Neuronal stem cell (in vitro differentiated cells): ENCODE results near the gene MTNR1A. TPM values are rescaled to one million over a fixed set of nuclear protein-coding genes. Genes with fewer than 3 reads are reported as not detected.

Experiments used
- DNase-seq: peaks from one replicate; pipeline ENCODE4 v3.0.0-alpha.2; 2013; ENCODE audit warnings: low spot score
- H2AFZ ChIP-seq: one replicate; pipeline ENCODE4 v1.6.1; 2013; ENCODE audit warnings: mild to moderate bottlenecking, low read length, inconsistent platforms
- H2AK5ac ChIP-seq: 2 replicates; pipeline ENCODE4 v1.6.1; 2013; ENCODE audit warnings: low read depth, mild to moderate bottlenecking, inconsistent platforms, low read length, moderate library complexity, mixed read lengths
- H2BK120ac ChIP-seq: 2 replicates; pipeline ENCODE4 v1.6.1; 2013; ENCODE audit warnings: low read depth, mild to moderate bottlenecking, inconsistent platforms, low read length, moderate library complexity, mixed read lengths
- H2BK12ac ChIP-seq: one replicate; pipeline ENCODE4 v1.6.1; 2013; ENCODE audit warnings: low read length, inconsistent platforms
- H2BK15ac ChIP-seq: 2 replicates; pipeline ENCODE4 v1.6.1; 2013; ENCODE audit warnings: mild to moderate bottlenecking, low read length, inconsistent platforms, mixed read lengths
- H2BK5ac ChIP-seq: one replicate; pipeline ENCODE4 v1.6.1; 2013; ENCODE audit warnings: inconsistent platforms, mild to moderate bottlenecking, low read length, moderate library complexity
- H3K14ac ChIP-seq: one replicate; pipeline ENCODE4 v1.6.1; 2013; ENCODE audit warnings: low read length, inconsistent platforms
- H3K18ac ChIP-seq: 2 replicates; pipeline ENCODE4 v1.6.1; 2013; ENCODE audit warnings: low read length, inconsistent platforms
- H3K23ac ChIP-seq: 2 replicates; pipeline ENCODE4 v1.6.1; 2013; ENCODE audit warnings: low read depth, mild to moderate bottlenecking, mixed read lengths, low read length, inconsistent platforms; ENCODE audit not compliant: poor library complexity
- H3K27ac ChIP-seq: replicated peaks from 3 replicates; pipeline ENCODE4 v1.5.1; 2013; ENCODE audit warnings: low read length, inconsistent platforms
- H3K27me3 ChIP-seq, 3 experiments: 2 replicates each; pipeline ENCODE4 v1.6.1; 2013; ENCODE audit warnings: low read length in 3 of 3, mild to moderate bottlenecking in 2 of 3, inconsistent platforms in 1 of 3, low read depth in 1 of 3, mixed read lengths in 1 of 3, moderate library complexity in 1 of 3; ENCODE audit not compliant: control insufficient read depth in 3 of 3, insufficient read depth in 3 of 3
- H3K36me3 ChIP-seq, 2 donors: replicated peaks in 1 of 2; 2 replicates each; pipeline ENCODE4 v1.6.1; 2013; ENCODE audit warnings: low read length in 2 of 2; ENCODE audit not compliant: control insufficient read depth in 2 of 2, insufficient read depth in 2 of 2
- H3K4ac ChIP-seq: 2 replicates; pipeline ENCODE4 v1.6.1; 2013; ENCODE audit warnings: inconsistent platforms, mild to moderate bottlenecking, low read length, moderate library complexity
- H3K4me1 ChIP-seq, 2 donors: 1 replicate in 1 of 2; 2 replicates in 1 of 2; pipeline ENCODE4 v1.6.1; 2013; ENCODE audit warnings: low read length in 2 of 2, low read depth in 1 of 2; ENCODE audit not compliant: control insufficient read depth in 2 of 2, insufficient read depth in 1 of 2
- H3K4me2 ChIP-seq: one replicate; pipeline ENCODE4 v1.6.1; 2013; ENCODE audit warnings: mild to moderate bottlenecking, low read length, inconsistent platforms; ENCODE audit not compliant: insufficient read depth, poor library complexity, severe bottlenecking
- H3K4me3 ChIP-seq, 2 donors: 2 replicates each; pipeline ENCODE4 v1.5.1; 2013; ENCODE audit warnings: low read length in 2 of 2, mild to moderate bottlenecking in 2 of 2, inconsistent platforms in 1 of 2, moderate library complexity in 1 of 2
- H3K79me1 ChIP-seq: one replicate; pipeline ENCODE4 v1.6.1; 2013; ENCODE audit warnings: low read depth, mild to moderate bottlenecking, inconsistent platforms, low read length, moderate library complexity
- H3K9ac ChIP-seq: one replicate; pipeline ENCODE4 v1.6.1; 2013; ENCODE audit warnings: mild to moderate bottlenecking, low read depth, low read length, inconsistent platforms; ENCODE audit not compliant: poor library complexity
- H3K9me3 ChIP-seq, 2 donors: replicated peaks in 1 of 2; 2 replicates each; pipeline versions ENCODE3 to v1.6.1; 2013; ENCODE audit warnings: low read length in 2 of 2, mild to moderate bottlenecking in 2 of 2, inconsistent platforms in 1 of 2, low read depth in 1 of 2, mixed read lengths in 1 of 2, moderate library complexity in 1 of 2; ENCODE audit not compliant: control insufficient read depth in 2 of 2, insufficient read depth in 1 of 2
- H4K8ac ChIP-seq: one replicate; pipeline ENCODE4 v1.6.1; 2013; ENCODE audit warnings: low read depth, mild to moderate bottlenecking, inconsistent platforms, low read length, moderate library complexity
- H4K91ac ChIP-seq: one replicate; pipeline ENCODE4 v1.6.1; 2013; ENCODE audit warnings: low read length, low read depth, mild to moderate bottlenecking, inconsistent platforms; ENCODE audit not compliant: poor library complexity
- WGBS, 2 donors: extraction: QIAGEN DNeasy Blood & Tissue Kit; methylation state at CpG; one replicate each; pipeline ENCODE4 v1.1.7; 2013; ENCODE audit warnings: missing lambda C conversion rate in 2 of 2, mixed read lengths in 1 of 2; ENCODE audit not compliant: insufficient read length in 2 of 2, insufficient replicate concordance in 1 of 2; ENCODE audit errors: extremely low coverage in 2 of 2; 5-methylcytosine and 5-hydroxymethylcytosine counted together
- small RNA-seq: library from polyadenylated mRNA; stranded (forward); fragments of <200 nt; extraction: miRNeasy Mini kit (QIAGEN cat#:217004); gene quantifications from one replicate; pipeline ENCODE3, GENCODE V24; 2013; ENCODE audit not compliant: insufficient read depth

Gene MTNR1A

DNA sequence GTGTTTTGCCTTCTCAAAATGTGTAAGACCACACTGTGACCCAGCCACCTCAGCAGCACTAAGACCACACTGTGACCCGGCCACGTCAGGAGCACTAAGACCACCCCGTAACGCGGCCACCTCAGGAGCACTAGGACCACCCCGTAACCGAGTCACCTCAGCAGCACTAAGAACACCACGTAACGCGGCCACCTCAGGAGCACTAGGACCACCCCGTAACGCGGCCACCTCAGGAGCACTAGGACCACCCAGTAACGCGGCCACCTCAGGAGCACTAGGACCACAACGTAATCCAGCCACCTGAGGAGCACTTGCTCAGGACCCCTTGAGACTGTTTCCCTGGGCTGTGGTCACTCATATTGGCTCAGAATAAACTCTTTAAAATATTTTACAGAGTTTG, 71.7 kb downstream of the MTNR1A start:
- Histone ChIP-seq H3K4me3 (peak overlapping the region in 1 of 2 donors; percentile 54), H2AFZ (no peak overlapping the region), H2BK15ac (no peak overlapping the region), H3K4me2 (no peak overlapping the region), H3K9ac (no peak overlapping the region), H3K27ac (no peak overlapping the region), H2BK5ac (no peak overlapping the region), H3K23ac (no peak overlapping the region), H2BK120ac (no peak overlapping the region), H3K79me1 (peaks cover 4% of the 10 kb centered on the region), H3K18ac (peak overlapping the region; percentile 1), H3K9me3 (no peaks in the 10 kb centered on the region), H3K14ac (no peak overlapping the region), H4K8ac (no peak overlapping the region), H3K4me1 (peaks cover 13 to 18% of the 10 kb centered on the region in 2 donors), H3K4ac (no peak overlapping the region), H4K91ac (no peak overlapping the region), H3K27me3 (no peaks in the 10 kb centered on the region), H2BK12ac (peak overlapping the region; percentile 75), H2AK5ac (peak overlapping the region; percentile 62), H3K36me3 (no peaks in the 10 kb centered on the region)
- no peak for DNase-seq
- no CpG with 5 or more reads among the region's 16 CpGs for WGBS, 2 donors

Small RNA genes within 50 kb of the gene (small RNA-seq; reads per million reads assigned to genes)
- gene RNU6-1055P, result not detected
